HG03045 (cell line): ENCODE measurements around the gene SOBP.

Source experiments
- ATAC-seq: cut with Tn5 transposase; IDR thresholded peaks from one replicate; pipeline ENCODE4 v1.9.1; 2021; ENCODE audit warnings: mild to moderate bottlenecking, moderate library complexity; ENCODE audit not compliant: unreplicated experiment

SOBP gene

GRCh38 chr6:107579456-107580056 lies 89.6 kb downstream of the SOBP start:
- no peak for ATAC-seq

- ATAC-seq, result no peak
Measured at GRCh38 chr6:107582086-107582485, 92.2 kb downstream of the SOBP start.

GRCh38 chr6:107584726-107585125 lies 94.8 kb downstream of the SOBP start:
- ATAC-seq, result no peak

GRCh38 chr6:107585815-107586435 lies 96.0 kb downstream of the SOBP start:
- no peak for ATAC-seq

GRCh38 chr6:107587451-107587850 lies 97.5 kb downstream of the SOBP start:
- ATAC-seq, result no peak

- no peak for ATAC-seq
Measured at GRCh38 chr6:107589199-107589598, 99.3 kb downstream of the SOBP start.

GRCh38 chr6:107589934-107590333 lies 100.0 kb downstream of the SOBP start:
- no peak for ATAC-seq

- no peak for ATAC-seq
Measured at GRCh38 chr6:107590378-107590777, 100.5 kb downstream of the SOBP start.

- ATAC-seq, result no peak
Measured at GRCh38 chr6:107591346-107591745, 101.4 kb downstream of the SOBP start.

- no peak for ATAC-seq
Measured at GRCh38 chr6:107592806-107593205, 102.9 kb downstream of the SOBP start.

GRCh38 chr6:107594736-107595135 lies 104.8 kb downstream of the SOBP start:
- no peak for ATAC-seq

- ATAC-seq, result no peak
Measured at GRCh38 chr6:107598091-107598490, 108.2 kb downstream of the SOBP start.

- ATAC-seq, result no peak
Measured at GRCh38 chr6:107599043-107599442, 109.1 kb downstream of the SOBP start.

- no peak for ATAC-seq
Measured at GRCh38 chr6:107600121-107600520, 110.2 kb downstream of the SOBP start.

GRCh38 chr6:107600936-107601335 lies 111.0 kb downstream of the SOBP start:
- no peak for ATAC-seq

- no peak for ATAC-seq
Measured at GRCh38 chr6:107601406-107601805, 111.5 kb downstream of the SOBP start.

- no peak for ATAC-seq
Measured at GRCh38 chr6:107602321-107603005, 112.5 kb downstream of the SOBP start.

GRCh38 chr6:107603006-107603370 lies 113.1 kb downstream of the SOBP start:
- ATAC-seq, result no peak

- no peak for ATAC-seq
Measured at GRCh38 chr6:107604549-107604948, 114.6 kb downstream of the SOBP start.

- ATAC-seq, result no peak
Measured at GRCh38 chr6:107606407-107606806, 116.5 kb downstream of the SOBP start.

GRCh38 chr6:107607116-107607515 lies 117.2 kb downstream of the SOBP start:
- no peak for ATAC-seq

GRCh38 chr6:107611094-107611810 lies 121.3 kb downstream of the SOBP start:
- no peak for ATAC-seq
